Tibial artery (tissue), 4 donors: ENCODE data around the gene DRD3.

ENCODE experiments used
- DNase-seq, 2 donors: peaks; one replicate each; pipeline ENCODE4 v3.0.0-alpha.2; 2019
- H3K27ac ChIP-seq, 2 donors: fragments of 200-600 bp; sonication (generic) in 1 of 2; 1 replicate in 1 of 2; 2 replicates in 1 of 2; pipeline ENCODE4 v1.5.1; 2018 to 2019; ENCODE audit warnings: mild to moderate bottlenecking in 1 of 2
- H3K27me3 ChIP-seq, 2 donors: fragments of 200-600 bp; sonication (generic) in 1 of 2; one replicate each; pipeline versions ENCODE4 v1.5.1 to v1.6.0; 2016 to 2019
- H3K36me3 ChIP-seq, 3 donors: fragments of 200-600 bp; sonication (generic) in 2 of 3; one replicate each; pipeline ENCODE4 v1.5.1; 2016 to 2019; ENCODE audit warnings: mild to moderate bottlenecking in 2 of 3
- H3K4me1 ChIP-seq, 4 donors: fragments of 200-600 bp; sonication (generic) in 2 of 4; 1 replicate in 3 of 4; 2 replicates in 1 of 4; pipeline ENCODE4 v1.5.1; 2016 to 2019
- H3K4me3 ChIP-seq, 2 donors: fragments of 200-600 bp; sonication (generic) in 1 of 2; 1 replicate in 1 of 2; 2 replicates in 1 of 2; pipeline ENCODE4 v1.5.1; 2018 to 2019; ENCODE audit warnings: mild to moderate bottlenecking in 2 of 2
- H3K9me3 ChIP-seq, 3 donors: fragments of 200-600 bp; sonication (generic) in 1 of 3; one replicate each; pipeline ENCODE4 v1.5.1; 2016 to 2019
- intact Hi-C: fragments of 100-400 bp; cut with DNase I; formaldehyde crosslinking; loops from one replicate; pipeline ENCODE4 v1.15.0; 2023; ENCODE audit warnings: low total_unique reads
- TF ChIP-seq, protein P1 (sequence below), 2 experiments: fragments of 200-600 bp in 1 of 2; fragments of 450-650 bp in 1 of 2; IDR thresholded peaks; one replicate each; pipeline ENCODE4 v1.5.1; 2017 to 2019; ENCODE audit warnings: antibody characterized with exemption in 2 of 2, mild to moderate bottlenecking in 1 of 2, moderate library complexity in 1 of 2

The DRD3 gene

DNA sequence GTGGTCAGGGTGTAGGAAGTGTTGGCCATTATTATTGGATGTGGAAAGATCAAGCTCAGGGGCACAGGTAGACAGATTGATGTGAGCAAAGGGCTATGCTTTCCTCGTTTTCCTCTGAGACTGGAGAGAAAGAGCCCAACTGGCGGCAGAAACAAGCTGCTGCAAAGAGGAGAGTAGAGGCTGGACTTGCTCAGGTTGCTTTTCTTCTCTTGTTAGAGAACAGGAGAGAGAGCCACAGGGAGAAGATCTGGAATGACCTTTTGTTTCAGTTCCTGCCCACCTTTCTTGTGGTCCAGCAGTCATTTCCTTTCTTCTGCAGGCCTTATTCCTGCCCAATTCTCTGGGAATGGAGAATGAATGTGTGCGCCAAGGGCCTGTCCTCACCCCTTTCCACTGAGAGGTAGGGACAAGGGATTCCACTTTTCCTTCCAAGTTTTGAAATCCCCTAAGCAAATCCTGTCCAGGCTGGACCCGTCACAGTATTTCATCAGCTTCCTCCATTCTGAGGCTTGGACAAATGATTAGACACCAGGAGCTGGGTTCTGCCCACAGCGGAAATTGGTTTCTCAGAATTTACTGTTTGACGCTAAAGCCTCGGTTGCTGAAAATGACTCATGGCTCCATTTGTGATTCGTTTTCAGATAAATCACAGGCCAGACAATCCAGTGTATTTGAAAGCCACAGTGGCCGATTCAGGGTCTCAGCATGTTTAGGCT, 42.5 kb upstream of the DRD3 start:
- H3K27me3 ChIP-seq: no peaks in the 10 kb centered on the region
- H3K4me1 ChIP-seq: no peaks in the 10 kb centered on the region
- intact Hi-C loops: no loop called here
- H3K36me3 ChIP-seq: no peaks in the 10 kb centered on the region
- TF ChIP-seq, protein P1, sequence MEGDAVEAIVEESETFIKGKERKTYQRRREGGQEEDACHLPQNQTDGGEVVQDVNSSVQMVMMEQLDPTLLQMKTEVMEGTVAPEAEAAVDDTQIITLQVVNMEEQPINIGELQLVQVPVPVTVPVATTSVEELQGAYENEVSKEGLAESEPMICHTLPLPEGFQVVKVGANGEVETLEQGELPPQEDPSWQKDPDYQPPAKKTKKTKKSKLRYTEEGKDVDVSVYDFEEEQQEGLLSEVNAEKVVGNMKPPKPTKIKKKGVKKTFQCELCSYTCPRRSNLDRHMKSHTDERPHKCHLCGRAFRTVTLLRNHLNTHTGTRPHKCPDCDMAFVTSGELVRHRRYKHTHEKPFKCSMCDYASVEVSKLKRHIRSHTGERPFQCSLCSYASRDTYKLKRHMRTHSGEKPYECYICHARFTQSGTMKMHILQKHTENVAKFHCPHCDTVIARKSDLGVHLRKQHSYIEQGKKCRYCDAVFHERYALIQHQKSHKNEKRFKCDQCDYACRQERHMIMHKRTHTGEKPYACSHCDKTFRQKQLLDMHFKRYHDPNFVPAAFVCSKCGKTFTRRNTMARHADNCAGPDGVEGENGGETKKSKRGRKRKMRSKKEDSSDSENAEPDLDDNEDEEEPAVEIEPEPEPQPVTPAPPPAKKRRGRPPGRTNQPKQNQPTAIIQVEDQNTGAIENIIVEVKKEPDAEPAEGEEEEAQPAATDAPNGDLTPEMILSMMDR (IDR thresholded peaks at IDR 0.05): no peak
- H3K27ac ChIP-seq: no peak overlapping the region
- DNase-seq: no peak
- H3K4me3 ChIP-seq: no peak overlapping the region
- peaks cover 0 to 13% (median 7%) of the 10 kb centered on the region in 3 donors for H3K9me3 ChIP-seq

DNA sequence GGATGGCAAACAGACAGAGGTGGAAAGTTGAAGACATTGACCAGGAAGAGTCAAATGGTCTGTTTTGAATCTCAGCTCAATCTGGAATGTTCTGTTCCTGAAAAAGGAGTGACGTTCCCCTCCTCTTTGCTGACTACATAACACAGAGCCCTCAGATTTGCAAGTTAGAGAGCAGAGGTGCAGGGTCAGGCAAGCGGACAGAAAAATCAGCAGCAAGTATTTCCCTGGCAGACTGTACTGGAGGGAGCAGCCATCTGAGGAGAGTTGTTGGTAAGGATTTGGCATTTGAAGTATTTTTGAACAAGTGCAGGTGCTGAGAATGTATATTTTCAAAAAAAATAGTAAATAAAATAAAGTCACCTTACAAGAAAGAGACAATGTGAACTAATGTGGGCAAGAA, 40.9 kb upstream of the DRD3 start:
- H3K27ac ChIP-seq: no peak overlapping the region

DNA sequence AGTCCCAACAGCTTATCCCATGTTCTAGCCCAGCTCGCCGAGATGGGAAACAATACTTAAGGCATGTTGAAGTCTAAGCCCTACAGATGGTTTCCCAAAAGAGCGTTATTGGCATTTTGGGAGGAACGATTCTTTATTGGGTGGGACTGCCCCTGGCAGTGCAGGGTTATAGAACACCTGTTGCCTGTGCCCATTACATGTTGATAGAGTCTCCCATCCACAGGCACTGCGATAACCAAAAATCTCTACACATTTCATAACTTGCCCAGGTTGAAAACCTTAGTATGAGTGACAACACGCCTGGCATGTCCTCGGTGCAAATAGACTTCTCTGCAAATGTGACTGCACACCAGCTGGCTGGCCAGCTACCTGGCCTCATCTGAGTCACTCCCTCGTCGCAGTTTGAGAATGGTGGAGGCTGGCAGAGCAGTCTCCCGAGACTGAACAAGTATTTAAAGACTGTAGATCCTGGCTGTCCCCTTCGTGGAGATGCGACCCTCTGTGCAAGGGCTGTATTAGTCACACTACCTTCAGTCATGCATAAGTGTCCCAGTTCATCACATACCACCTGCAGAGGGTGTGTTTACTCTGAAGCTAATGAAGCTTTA, 39.8 kb upstream of the DRD3 start:
- Histone ChIP-seq H3K9me3 (no peaks in the 10 kb centered on the region), H3K4me1 (peaks cover 0 to 2% (median 0%) of the 10 kb centered on the region in 4 donors), H3K27me3 (no peaks in the 10 kb centered on the region), H3K4me3 (no peak overlapping the region), H3K36me3 (no peaks in the 10 kb centered on the region), H3K27ac (no peak overlapping the region)
- intact Hi-C loops: no loop called here
- no peak for DNase-seq
- TF ChIP-seq, protein P1 (IDR thresholded peaks at IDR 0.05): no peak

More for the DNA sequence above, 40.9 kb upstream of the DRD3 start:
- intact Hi-C loops: no loop called here
- Histone ChIP-seq H3K9me3 (peaks cover 0 to 2% (median 0%) of the 10 kb centered on the region in 3 donors), H3K4me1 (no peaks in the 10 kb centered on the region), H3K27me3 (no peaks in the 10 kb centered on the region), H3K4me3 (no peak overlapping the region), H3K36me3 (no peaks in the 10 kb centered on the region)
- TF ChIP-seq, protein P1 (IDR thresholded peaks at IDR 0.05): no peak
- DNase-seq: no peak

DNA sequence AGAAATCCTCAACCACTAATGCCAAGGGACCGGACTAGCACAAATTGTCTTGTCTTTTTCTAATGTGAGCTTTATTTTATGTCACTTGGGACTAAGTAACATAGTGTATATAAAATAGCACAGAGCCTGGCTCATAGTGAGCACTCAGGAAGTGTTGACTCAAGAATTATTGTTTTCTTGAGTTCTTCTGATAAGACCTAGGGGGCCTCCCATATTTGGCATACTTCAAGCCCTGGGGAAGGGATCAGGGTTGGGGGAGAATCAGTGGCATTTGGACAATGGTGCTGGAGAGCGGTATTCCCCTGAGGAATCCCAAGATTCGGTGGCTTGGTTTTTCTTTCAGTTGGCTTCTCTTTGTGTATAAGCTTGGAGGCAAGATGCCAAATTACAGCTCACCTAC, 39.2 kb upstream of the DRD3 start:
- H3K4me3 ChIP-seq: no peak overlapping the region
- no peaks in the 10 kb centered on the region for H3K9me3 ChIP-seq
- TF ChIP-seq, protein P1 (IDR thresholded peaks at IDR 0.05): no peak
- H3K27me3 ChIP-seq: no peaks in the 10 kb centered on the region
- no peak overlapping the region for H3K27ac ChIP-seq
- peaks cover 0 to 3% (median 0%) of the 10 kb centered on the region in 4 donors for H3K4me1 ChIP-seq
- DNase-seq: no peak
- no peaks in the 10 kb centered on the region for H3K36me3 ChIP-seq
- intact Hi-C loops: no loop called here

DNA sequence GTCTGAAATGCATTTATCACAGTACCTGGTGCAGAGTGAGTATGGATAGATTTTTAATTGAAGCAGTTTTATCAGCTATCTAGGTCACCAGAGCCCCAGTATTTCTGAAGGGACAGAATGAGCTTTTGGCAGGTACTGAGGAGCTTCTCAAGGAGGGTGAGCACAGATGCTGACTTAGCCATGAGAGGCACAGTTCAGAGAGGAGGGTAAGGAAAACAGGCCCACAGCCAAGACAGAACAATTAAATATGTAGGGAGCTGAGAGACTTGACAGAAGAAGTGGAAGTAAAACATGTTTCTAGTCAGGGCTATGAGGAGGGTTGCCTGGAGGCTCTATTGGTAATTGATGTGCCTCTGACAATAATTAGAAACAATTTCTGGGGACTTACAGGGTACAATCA, 38.4 kb upstream of the DRD3 start:
- Histone ChIP-seq H3K27me3 (peaks cover 0 to 1% of the 10 kb centered on the region in 2 donors), H3K9me3 (no peaks in the 10 kb centered on the region), H3K36me3 (no peaks in the 10 kb centered on the region), H3K4me3 (no peak overlapping the region), H3K27ac (no peak overlapping the region), H3K4me1 (peaks cover 0 to 3% (median 0%) of the 10 kb centered on the region in 4 donors)
- DNase-seq: no peak
- TF ChIP-seq, protein P1 (IDR thresholded peaks at IDR 0.05): no peak
- intact Hi-C loops: no loop called here
